GM19395 (cell line): ENCODE measurements around the gene RNF26.

Source experiments
- ATAC-seq: cut with Tn5 transposase; IDR thresholded peaks from one replicate; pipeline ENCODE4 v1.9.1; 2021; ENCODE audit warnings: mild to moderate bottlenecking, moderate library complexity; ENCODE audit not compliant: unreplicated experiment

Gene RNF26

GRCh38 chr11:119334174-119334930, at the start of gene RNF26:
TSS of gene RNF26 (plus strand) at chr11:119334527. CDS start at chr11:119335123, 596 bp downstream.
- ATAC-seq: peak; percentile 95

- no peak for ATAC-seq
These were observed 48.9 kb upstream of the RNF26 start for GRCh38 chr11:119285431-119285830.

GRCh38 chr11:119288219-119288618, 46.1 kb upstream of the RNF26 start:
- ATAC-seq: no peak

- ATAC-seq: no peak
These were observed 43.3 kb upstream of the RNF26 start for GRCh38 chr11:119290894-119291497.

- ATAC-seq: no peak
These were observed 40.9 kb upstream of the RNF26 start for GRCh38 chr11:119293461-119293860.

GRCh38 chr11:119295178-119295577, 39.1 kb upstream of the RNF26 start:
- ATAC-seq: no peak

- ATAC-seq: no peak
These were observed 36.4 kb upstream of the RNF26 start for GRCh38 chr11:119297938-119298337.

GRCh38 chr11:119298726-119299125, 35.6 kb upstream of the RNF26 start:
- ATAC-seq: no peak

GRCh38 chr11:119299416-119299815, 34.9 kb upstream of the RNF26 start:
- ATAC-seq: no peak

GRCh38 chr11:119300198-119300964, 33.9 kb upstream of the RNF26 start:
- ATAC-seq: no peak

- no peak for ATAC-seq
These were observed 31.1 kb upstream of the RNF26 start for GRCh38 chr11:119303227-119303718.

- no peak for ATAC-seq
These were observed 28.6 kb upstream of the RNF26 start for GRCh38 chr11:119305556-119306372.

GRCh38 chr11:119306373-119306890, 27.9 kb upstream of the RNF26 start:
- no peak for ATAC-seq

GRCh38 chr11:119307219-119307618, 27.1 kb upstream of the RNF26 start:
- ATAC-seq: no peak

GRCh38 chr11:119307974-119308373, 26.4 kb upstream of the RNF26 start:
- ATAC-seq: no peak

GRCh38 chr11:119309411-119309810, 24.9 kb upstream of the RNF26 start:
- ATAC-seq: no peak

GRCh38 chr11:119309953-119310681, 24.2 kb upstream of the RNF26 start:
- no peak for ATAC-seq

- ATAC-seq: no peak
These were observed 23.7 kb upstream of the RNF26 start for GRCh38 chr11:119310682-119311052.

- ATAC-seq: no peak
These were observed 19.6 kb upstream of the RNF26 start for GRCh38 chr11:119314726-119315125.
